Activated CD4-positive, alpha-beta T cell treated with anti-CD3 and anti-CD28 coated beads, Interleukin-2, amount 50 U/mL, for 16 hours (primary cell): ENCODE measurements around the gene PROSER3.

Source experiments
- DNase-seq: peaks from one replicate; pipeline ENCODE4 v3.0.0-alpha.2; 2020

PROSER3 gene

GRCh38 chr19:35739275-35740107 is 18.5 kb upstream of the PROSER3 start:
- no peak for DNase-seq

GRCh38 chr19:35740108-35740422 is 17.9 kb upstream of the PROSER3 start:
- no peak for DNase-seq

- DNase-seq = peak; percentile 97
Measured at GRCh38 chr19:35740423-35741202, 17.4 kb upstream of the PROSER3 start.

- no peak for DNase-seq
Measured at GRCh38 chr19:35741203-35741515, 16.8 kb upstream of the PROSER3 start.

GRCh38 chr19:35742121-35742724 is 15.8 kb upstream of the PROSER3 start, which contains the start of gene IGFLR1:
Gene IGFLR1 (minus strand): TSS chr19:35742452. CDS start chr19:35741180, 1,272 bp downstream.
- DNase-seq = peak; percentile 81

GRCh38 chr19:35743640-35744429 is 14.1 kb upstream of the PROSER3 start:
- no peak for DNase-seq

- peak; percentile 97 for DNase-seq
Measured at GRCh38 chr19:35744430-35745327, 13.3 kb upstream of the PROSER3 start.

GRCh38 chr19:35745328-35746086 is 12.5 kb upstream of the PROSER3 start, which contains the start of the genes PSENEN and U2AF1L4:
Gene PSENEN (plus strand): TSS chr19:35745651. CDS start chr19:35745931, 280 bp downstream.
Gene U2AF1L4 (minus strand): TSS chr19:35745418. CDS start chr19:35745391, 27 bp downstream.
- peak; percentile 99 for DNase-seq

- no peak for DNase-seq
Measured at GRCh38 chr19:35746087-35746462, 11.9 kb upstream of the PROSER3 start.

- no peak for DNase-seq
Measured at GRCh38 chr19:35746531-35746930, 11.4 kb upstream of the PROSER3 start.

- peak; percentile 100 for DNase-seq
Measured at GRCh38 chr19:35748106-35749020, 9.6 kb upstream of the PROSER3 start, which contains the start of gene LIN37. Gene LIN37 (plus strand): TSS chr19:35748576. CDS start chr19:35748725, 149 bp downstream.

- DNase-seq = no peak
Measured at GRCh38 chr19:35750167-35750566, 7.8 kb upstream of the PROSER3 start.

GRCh38 chr19:35751839-35752745 is 5.9 kb upstream of the PROSER3 start:
- DNase-seq = no peak

- no peak for DNase-seq
Measured at GRCh38 chr19:35752746-35753350, 5.1 kb upstream of the PROSER3 start.

- DNase-seq = no peak
Measured at GRCh38 chr19:35753634-35754369, 4.2 kb upstream of the PROSER3 start.

- no peak for DNase-seq
Measured at GRCh38 chr19:35754370-35755130, 3.4 kb upstream of the PROSER3 start.

GRCh38 chr19:35755131-35755549 is 2.8 kb upstream of the PROSER3 start:
- no peak for DNase-seq
